Thymus (tissue), 11 donors: ENCODE results near the gene USP32. TPM values are rescaled to one million over a fixed set of nuclear protein-coding genes. Genes with fewer than 3 reads are reported as not detected.

Source experiments
- DNase-seq, 9 donors: peaks; one replicate each; pipeline ENCODE4 v3.0.0-alpha.2; 2013; ENCODE audit warnings: low spot score in 9 of 9, low read depth in 6 of 9, missing footprints in 1 of 9
- H3K27ac ChIP-seq, 2 donors: one replicate each; pipeline ENCODE4 v1.5.1; 2013; ENCODE audit warnings: control low read depth in 1 of 2, low read depth in 1 of 2, low read length in 1 of 2, mild to moderate bottlenecking in 1 of 2, moderate library complexity in 1 of 2
- H3K27me3 ChIP-seq, 2 donors: one replicate each; pipeline ENCODE4 v1.5.1; 2013; ENCODE audit warnings: low read length in 1 of 2; ENCODE audit not compliant: control insufficient read depth in 2 of 2, insufficient read depth in 1 of 2
- H3K36me3 ChIP-seq, 2 donors: one replicate each; pipeline ENCODE4 v1.5.1; 2013; ENCODE audit warnings: low read length in 1 of 2, mild to moderate bottlenecking in 1 of 2, moderate library complexity in 1 of 2; ENCODE audit not compliant: control insufficient read depth in 2 of 2, insufficient read depth in 2 of 2
- H3K4me1 ChIP-seq, 2 donors: one replicate each; pipeline ENCODE4 v1.5.1; 2013; ENCODE audit warnings: low read length in 2 of 2; ENCODE audit not compliant: control insufficient read depth in 2 of 2, insufficient read depth in 2 of 2
- H3K4me3 ChIP-seq, 2 donors: one replicate each; pipeline ENCODE4 v1.5.1; 2013; ENCODE audit warnings: low read length in 2 of 2, control low read depth in 1 of 2, mild to moderate bottlenecking in 1 of 2
- H3K9me3 ChIP-seq, 2 donors: one replicate each; pipeline ENCODE4 v1.5.1; 2013; ENCODE audit warnings: low read length in 1 of 2, mild to moderate bottlenecking in 1 of 2; ENCODE audit not compliant: control insufficient read depth in 2 of 2, insufficient read depth in 1 of 2
- WGBS: extraction: QIAGEN DNeasy Blood & Tissue Kit; methylation state at CpG from one replicate; pipeline ENCODE4 v1.1.7; 2013; 5-methylcytosine and 5-hydroxymethylcytosine counted together
- polyA plus RNA-seq: library from polyadenylated mRNA; stranded (reverse); fragments of 200-250 nt; gene quantifications from one replicate; pipeline ENCODE4 v1.2.3, GENCODE V29; 2013
- total RNA-seq: library from RNA; stranded (reverse); fragments of 120-200 nt; gene quantifications from one replicate; pipeline ENCODE4 v1.2.4, GENCODE V29; 2013
- donor health status: healthy.

USP32 gene
- total and polyA plus RNA-seq, 2 donors: 10.0 to 26.4 TPM

DNA sequence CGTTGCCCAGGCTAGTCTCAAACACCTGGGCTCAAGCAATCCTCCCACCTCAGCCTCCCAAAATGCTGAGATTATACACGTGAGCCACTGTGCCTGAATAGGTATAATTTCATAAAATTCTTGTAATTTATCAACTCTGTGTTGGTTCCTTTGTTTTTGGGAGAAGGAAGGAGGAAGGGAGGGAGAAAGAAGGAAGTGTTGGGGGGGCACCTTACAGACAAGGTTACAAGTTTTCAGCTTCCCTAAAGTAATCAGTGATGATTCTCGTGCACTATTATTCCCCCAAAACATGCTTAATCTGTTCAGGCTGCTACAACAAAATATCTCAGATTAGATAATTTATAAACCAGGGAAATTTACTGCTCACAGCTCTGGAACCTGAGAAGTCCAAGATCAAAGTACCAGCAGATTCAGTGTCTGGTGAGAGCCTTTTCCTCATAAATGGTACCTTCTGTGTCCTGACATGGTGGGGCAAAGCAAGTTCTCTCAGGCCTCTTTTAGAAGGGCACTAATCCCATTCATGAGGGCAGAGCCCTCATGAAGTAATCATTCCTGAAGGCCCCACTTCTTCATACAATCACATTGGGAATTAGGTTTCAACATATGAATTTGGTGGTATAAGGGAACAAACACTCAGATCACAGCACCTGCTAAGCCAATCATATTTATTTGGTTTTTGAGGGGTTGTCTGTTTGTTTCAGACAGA is 28.1 kb downstream of the USP32 start:
- Histone ChIP-seq H3K27ac (no peak overlapping the region), H3K36me3 (no peaks in the 10 kb centered on the region), H3K4me1 (no peaks in the 10 kb centered on the region), H3K9me3 (no peaks in the 10 kb centered on the region), H3K4me3 (no peak overlapping the region), H3K27me3 (no peaks in the 10 kb centered on the region)
- DNase-seq: no peak
- 97% methylated on average over 3 of the region's 3 CpGs for WGBS

DNA sequence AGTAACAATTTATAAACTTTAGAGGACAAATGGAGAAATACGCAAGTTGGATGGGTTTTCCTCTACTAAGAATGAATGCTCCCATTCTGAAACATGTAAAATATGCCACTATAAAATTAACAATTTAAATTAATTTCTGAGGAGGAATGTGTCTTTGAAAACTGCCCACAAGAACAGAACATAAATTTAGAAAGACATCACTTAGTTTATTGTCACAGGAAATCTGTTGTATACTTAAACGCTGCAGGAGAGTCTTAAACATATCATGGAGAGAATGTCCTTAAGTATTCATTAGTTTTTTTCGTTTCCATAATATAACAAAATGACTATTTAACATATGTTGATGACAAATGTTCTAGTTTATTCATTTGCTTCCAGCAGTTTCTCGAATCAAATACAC is 29.6 kb downstream of the USP32 start:
- Histone ChIP-seq H3K36me3 (no peaks in the 10 kb centered on the region), H3K27ac (no peak overlapping the region), H3K4me3 (no peak overlapping the region), H3K27me3 (no peaks in the 10 kb centered on the region), H3K9me3 (no peaks in the 10 kb centered on the region), H3K4me1 (no peaks in the 10 kb centered on the region)
- no peak for DNase-seq
- 90% methylated on average over 4 of the region's 4 CpGs for WGBS

DNA sequence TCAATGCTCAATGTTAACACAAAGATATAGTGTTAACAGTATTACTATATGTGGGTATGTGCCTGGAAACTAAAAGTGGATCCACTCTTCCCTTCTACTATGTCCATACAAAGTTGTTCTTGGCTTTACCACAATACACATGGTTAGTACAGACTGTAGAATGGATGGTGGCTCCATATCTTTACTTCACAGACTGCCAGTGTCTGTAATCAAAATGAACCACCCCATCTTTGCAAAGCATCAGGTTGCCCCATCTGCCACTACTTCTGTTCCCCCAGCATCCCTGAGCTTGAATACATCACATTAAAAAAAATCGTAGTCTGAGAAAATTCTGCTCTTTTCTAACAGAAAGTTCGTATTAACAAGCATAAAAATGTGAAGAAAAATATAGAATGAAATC is 30.0 kb downstream of the USP32 start:
- WGBS: over 99% methylated on average over 2 of the region's 2 CpGs
- no peaks in the 10 kb centered on the region for H3K27me3 ChIP-seq
- H3K36me3 ChIP-seq: no peaks in the 10 kb centered on the region
- H3K27ac ChIP-seq: no peak overlapping the region
- DNase-seq: no peak
- no peaks in the 10 kb centered on the region for H3K9me3 ChIP-seq
- no peaks in the 10 kb centered on the region for H3K4me1 ChIP-seq
- H3K4me3 ChIP-seq: no peak overlapping the region

DNA sequence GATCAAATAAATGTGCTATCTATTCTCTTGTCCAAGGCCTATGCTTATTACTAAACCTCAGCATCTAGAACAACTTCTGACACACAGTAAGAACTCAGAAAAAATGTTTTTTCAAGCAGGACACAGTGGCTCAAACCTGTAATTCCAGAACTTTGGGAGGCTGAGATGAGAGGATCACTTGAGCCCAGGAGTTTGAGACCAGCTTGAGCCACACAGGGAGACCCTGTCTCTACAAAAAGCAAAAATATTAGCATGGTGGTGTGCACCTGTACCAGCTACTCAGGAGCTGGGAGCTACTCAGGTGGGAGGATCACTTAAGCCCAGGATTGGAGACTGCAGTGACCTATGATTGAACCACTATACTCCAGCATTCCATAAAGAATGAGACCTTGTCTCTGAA is 32.5 kb downstream of the USP32 start:
- no peak overlapping the region for H3K4me3 ChIP-seq
- H3K27ac ChIP-seq: no peak overlapping the region
- H3K36me3 ChIP-seq: no peaks in the 10 kb centered on the region
- H3K9me3 ChIP-seq: no peaks in the 10 kb centered on the region
- no peak for DNase-seq
- no peaks in the 10 kb centered on the region for H3K27me3 ChIP-seq
- H3K4me1 ChIP-seq: peaks cover 0 to 2% of the 10 kb centered on the region in 2 donors

DNA sequence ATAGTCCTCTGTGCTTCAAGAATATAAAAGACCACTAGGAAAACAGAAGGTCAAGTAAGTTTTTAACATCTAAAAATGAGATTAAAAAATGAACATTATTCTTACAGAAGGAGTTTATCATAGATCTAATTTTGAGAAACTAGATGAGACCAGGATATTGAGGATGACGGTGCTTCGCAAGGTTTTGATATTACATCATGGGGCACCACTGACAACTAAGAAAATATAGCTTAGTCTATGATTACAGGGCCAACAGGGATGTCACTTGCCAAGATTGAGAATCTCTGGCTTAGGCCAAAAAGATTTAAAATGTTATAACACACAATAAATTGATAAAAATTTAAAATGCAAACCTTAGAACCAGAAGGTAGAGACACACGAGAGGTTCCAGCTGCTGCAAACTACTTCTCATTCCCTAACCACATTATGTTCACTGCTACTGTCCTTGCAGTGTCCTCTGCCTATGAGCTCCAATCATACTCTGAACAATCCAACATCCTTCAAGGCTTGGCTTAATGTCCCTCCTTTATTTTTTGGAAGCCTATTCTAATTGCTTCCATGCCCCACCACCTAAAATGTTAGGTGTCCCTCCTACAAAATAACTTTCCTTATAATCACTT is 33.2 kb downstream of the USP32 start:
- Histone ChIP-seq H3K27me3 (no peaks in the 10 kb centered on the region), H3K4me1 (peaks cover 0 to 2% of the 10 kb centered on the region in 2 donors), H3K9me3 (no peaks in the 10 kb centered on the region), H3K36me3 (no peaks in the 10 kb centered on the region), H3K4me3 (no peak overlapping the region), H3K27ac (no peak overlapping the region)
- DNase-seq: no peak
- 94% methylated on average over 3 of the region's 3 CpGs for WGBS

DNA sequence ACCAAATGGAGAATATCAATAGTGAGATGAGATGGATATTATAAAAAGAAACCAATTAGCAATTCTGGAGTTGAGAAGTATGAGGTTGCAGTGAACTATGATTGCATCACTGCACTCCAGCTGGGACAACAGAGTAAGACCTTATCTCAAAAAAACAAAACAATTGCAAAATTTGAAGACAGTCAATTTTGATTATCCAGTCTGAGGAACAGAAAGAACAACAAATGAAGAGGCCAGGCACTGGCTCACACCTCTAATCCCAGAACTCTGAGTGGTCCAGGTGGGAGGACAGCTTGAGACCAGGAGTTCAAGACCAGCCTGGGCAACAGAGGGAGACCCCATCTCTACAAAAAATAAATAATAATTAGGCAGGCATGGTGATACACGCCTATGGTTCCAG is 35.0 kb downstream of the USP32 start:
- peaks cover 0 to 2% of the 10 kb centered on the region in 2 donors for H3K4me1 ChIP-seq
- H3K36me3 ChIP-seq: no peaks in the 10 kb centered on the region
- H3K27me3 ChIP-seq: no peaks in the 10 kb centered on the region
- 52% methylated on average over 1 of the region's 1 CpG for WGBS
- no peak overlapping the region for H3K4me3 ChIP-seq
- no peaks in the 10 kb centered on the region for H3K9me3 ChIP-seq
- no peak for DNase-seq
- no peak overlapping the region for H3K27ac ChIP-seq

DNA sequence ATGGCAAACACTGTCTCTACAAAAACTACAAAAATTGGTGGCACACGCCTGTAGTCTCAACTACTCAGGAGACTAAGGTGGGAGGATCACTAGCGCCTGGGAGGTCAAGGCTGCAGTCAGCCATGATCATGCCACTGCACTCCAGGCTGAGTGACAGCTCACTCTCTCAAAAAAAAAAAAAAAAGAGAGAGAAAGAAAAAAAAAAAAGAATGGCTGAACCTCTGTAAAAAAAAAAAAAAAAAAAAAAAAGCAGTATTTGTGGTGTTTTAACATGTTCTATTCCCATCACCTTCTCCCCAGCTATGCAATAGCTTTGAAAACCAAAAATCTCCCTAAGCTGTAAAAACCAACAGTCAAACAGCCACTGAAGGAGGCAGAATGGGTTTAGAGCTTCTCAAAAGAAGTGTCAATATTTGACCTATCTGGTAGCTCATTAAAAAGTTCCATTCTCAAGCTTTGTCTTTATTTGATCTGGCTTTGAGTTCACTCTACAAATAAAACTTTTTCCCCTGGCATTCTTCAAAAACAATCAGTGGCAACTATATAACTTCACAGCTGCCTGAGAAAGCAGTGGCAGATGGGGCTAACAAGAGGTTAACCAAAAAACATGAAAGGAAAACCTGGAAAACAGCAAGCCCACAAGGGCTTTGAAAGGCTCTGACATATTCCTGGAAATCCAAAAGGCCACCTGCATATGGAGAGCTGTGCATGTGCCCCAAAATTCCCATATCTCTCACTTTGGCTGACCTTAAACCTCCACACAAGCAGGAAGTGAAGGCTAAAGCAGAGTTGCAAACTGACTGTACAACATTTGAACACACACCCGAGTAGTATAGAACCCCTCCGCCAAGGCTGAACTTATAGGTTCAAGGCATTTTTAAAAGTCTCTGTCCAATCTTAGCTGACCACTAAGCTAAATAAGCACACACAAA is 36.0 kb downstream of the USP32 start:
- Histone ChIP-seq H3K27me3 (no peaks in the 10 kb centered on the region), H3K27ac (no peak overlapping the region), H3K9me3 (no peaks in the 10 kb centered on the region), H3K4me3 (no peak overlapping the region), H3K4me1 (peaks cover 0 to 2% of the 10 kb centered on the region in 2 donors), H3K36me3 (no peaks in the 10 kb centered on the region)
- DNase-seq: no peak
- WGBS: over 99% methylated on average over 4 of the region's 4 CpGs

DNA sequence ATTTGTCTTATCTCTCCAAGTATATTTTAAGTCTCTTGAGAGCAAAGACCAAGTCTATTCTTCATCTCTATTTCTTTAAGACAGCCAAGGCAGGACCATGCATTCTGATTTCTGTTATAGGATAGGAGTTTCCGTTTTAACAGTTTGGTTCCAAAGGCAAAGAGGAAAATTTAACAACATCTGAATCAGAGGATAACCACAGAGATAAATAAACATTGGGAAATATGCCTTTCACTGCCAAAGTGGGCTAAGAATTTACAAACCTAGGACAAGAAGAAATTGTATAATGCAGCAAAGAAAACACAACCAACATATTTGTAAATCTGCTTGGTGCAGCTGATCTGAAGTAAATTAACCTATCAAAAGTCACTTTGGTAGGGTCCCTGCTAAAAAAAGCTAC is 37.7 kb downstream of the USP32 start:
- Histone ChIP-seq H3K9me3 (no peaks in the 10 kb centered on the region), H3K27me3 (no peaks in the 10 kb centered on the region), H3K27ac (no peak overlapping the region), H3K4me3 (no peak overlapping the region), H3K36me3 (no peaks in the 10 kb centered on the region), H3K4me1 (peaks cover 0 to 2% of the 10 kb centered on the region in 2 donors)
- WGBS: 93% methylated on average over 1 of the region's 1 CpG
- DNase-seq: no peak

DNA sequence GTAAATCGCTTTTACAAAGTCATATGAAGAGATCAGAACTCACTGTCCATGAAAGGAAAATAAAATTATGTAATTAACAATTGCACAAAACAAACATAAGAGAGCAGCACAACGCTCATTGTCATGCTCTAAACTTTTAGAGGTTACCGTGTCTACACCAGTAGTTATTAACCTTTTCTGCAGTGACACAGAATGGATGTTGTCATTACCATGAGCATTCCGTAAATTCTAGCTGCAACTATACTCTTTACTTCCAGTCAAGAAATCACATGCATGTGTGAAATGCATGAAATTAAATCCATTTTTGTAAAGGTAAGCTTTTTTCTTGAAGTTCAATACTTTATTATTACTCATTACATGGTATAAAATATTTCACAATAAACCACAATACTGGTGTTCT is 38.2 kb downstream of the USP32 start:
- WGBS: 97% methylated on average over 4 of the region's 4 CpGs
- peaks cover 0 to 2% of the 10 kb centered on the region in 2 donors for H3K4me1 ChIP-seq
- H3K9me3 ChIP-seq: no peaks in the 10 kb centered on the region
- H3K27me3 ChIP-seq: no peaks in the 10 kb centered on the region
- no peak overlapping the region for H3K27ac ChIP-seq
- DNase-seq: no peak
- H3K36me3 ChIP-seq: no peaks in the 10 kb centered on the region
- no peak overlapping the region for H3K4me3 ChIP-seq
